Measurements from ENCODE around the gene H1-8. TPM values are rescaled to one million over a fixed set of nuclear protein-coding genes. Genes with fewer than 3 reads are reported as not detected.

The H1-8 gene
- total RNA-seq, 1 experiment from 2014 or later, result not detected

GRCh38 chr3:129542747-129543146 is 228 bp upstream of the H1-8 start:
- TF ChIP-seq ZBTB33 (IDR thresholded peaks at IDR 0.05; ENCODE audit: extremely low read depth, insufficient replicate concordance, low read length), result no peak
- no peak for TF ChIP-seq FOSL1 (IDR thresholded peaks at IDR 0.05; ENCODE audit: low read depth)
- no peak for TF ChIP-seq CTCF (IDR thresholded peaks at IDR 0.05 in 2 of 3, conservative IDR thresholded peaks at IDR 0.05 in 1 of 3; ENCODE audit: borderline replicate concordance in 1 of 3, insufficient read depth in 1 of 3, low read depth in 2 of 3, low read length in 2 of 3)
- no peak for TF ChIP-seq SRF (IDR thresholded peaks at IDR 0.05; ENCODE audit: low read depth)
- no peak for TF ChIP-seq EGR1 (IDR thresholded peaks at IDR 0.05; ENCODE audit: low read depth)
- no peak for TF ChIP-seq JUND (IDR thresholded peaks at IDR 0.05)
- TF ChIP-seq SIN3A (IDR thresholded peaks at IDR 0.05; ENCODE audit: low read depth), result no peak
- TF ChIP-seq EZH2 (IDR thresholded peaks at IDR 0.05), result no peak
- H3K4me1 ChIP-seq (ENCODE audit: control insufficient read depth in 1 of 2, insufficient read depth in 2 of 2, low read length in 2 of 2), result no peaks in the 10 kb centered on the region
- H3K79me2 ChIP-seq (ENCODE audit: insufficient read depth, low read length), result no peaks in the 10 kb centered on the region
- H3K36me3 ChIP-seq (ENCODE audit: control insufficient read depth in 1 of 2, insufficient read depth in 2 of 2, low read length in 2 of 2), result no peaks in the 10 kb centered on the region
- no peak overlapping the region for H3K9ac ChIP-seq (ENCODE audit: low read length)
- no peak overlapping the region for H2AFZ ChIP-seq (ENCODE audit: low read depth, low read length, poor library complexity, severe bottlenecking)
- RAD21 ChIA-PET (ENCODE audit: low non-redundant PET in 1 of 2, low total read pairs in 2 of 2, uncharacterized antibody in 2 of 2, unreplicated experiment in 2 of 2), result no interaction called here
- no peaks in the 10 kb centered on the region for H4K20me1 ChIP-seq (ENCODE audit: insufficient read depth)
- CTCF ChIA-PET, result no interaction called here
- H3K4me3 ChIP-seq (replicated peaks in 1 of 2; ENCODE audit: low read depth in 1 of 2, low read length in 2 of 2), result no peak overlapping the region
- no peak overlapping the region for H3K27ac ChIP-seq (ENCODE audit: low read depth, low read length)
- DNase-seq (ENCODE audit: low read depth, low spot score), result no peak
- BruUV-seq (replicated peaks), result no TSS peak
- no peak for ATAC-seq
- intact Hi-C loops (cut with micrococcal nuclease), result no loop called here
- no peaks in the 10 kb centered on the region for H3K9me2 ChIP-seq (ENCODE audit: insufficient read depth)
- POLR2A ChIA-PET, result no interaction called here
- no peak overlapping the region for H3K4me2 ChIP-seq (ENCODE audit: low read length)
- H3K27me3 ChIP-seq (ENCODE audit: insufficient read depth, low read length), result no peaks in the 10 kb centered on the region
- H3K9me3 ChIP-seq (ENCODE audit: control insufficient read depth in 1 of 2, insufficient read depth in 1 of 2, low read depth in 1 of 2, low read length in 2 of 2), result no peaks in the 10 kb centered on the region
